ENCODE data around the gene BCL2L12.

Gene BCL2L12

DNA sequence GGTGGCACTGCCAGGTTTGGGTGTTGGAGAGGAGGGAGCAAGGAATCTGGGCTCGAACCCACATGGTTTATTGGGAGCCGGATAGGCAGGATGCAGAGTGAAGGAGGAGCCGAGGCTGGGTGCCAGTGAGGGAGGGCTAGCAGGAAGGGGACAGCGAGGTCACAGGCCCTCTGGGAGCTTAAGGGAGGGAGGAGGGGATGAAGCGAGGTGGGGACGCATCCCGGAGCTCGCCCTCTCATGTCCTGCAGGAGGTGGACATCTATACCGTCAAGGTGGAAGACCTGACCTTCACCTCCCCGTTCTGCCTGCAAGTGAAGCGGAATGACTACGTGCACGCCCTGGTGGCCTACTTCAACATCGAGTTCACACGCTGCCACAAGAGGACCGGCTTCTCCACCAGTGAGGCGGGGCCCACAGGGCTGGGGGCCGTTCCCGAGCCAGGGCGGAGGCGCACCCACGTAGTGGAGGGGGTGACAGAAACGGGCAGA, 20.2 kb downstream of the BCL2L12 start:
- DNase-seq (ENCODE audit: low spot score), result no peak

DNA sequence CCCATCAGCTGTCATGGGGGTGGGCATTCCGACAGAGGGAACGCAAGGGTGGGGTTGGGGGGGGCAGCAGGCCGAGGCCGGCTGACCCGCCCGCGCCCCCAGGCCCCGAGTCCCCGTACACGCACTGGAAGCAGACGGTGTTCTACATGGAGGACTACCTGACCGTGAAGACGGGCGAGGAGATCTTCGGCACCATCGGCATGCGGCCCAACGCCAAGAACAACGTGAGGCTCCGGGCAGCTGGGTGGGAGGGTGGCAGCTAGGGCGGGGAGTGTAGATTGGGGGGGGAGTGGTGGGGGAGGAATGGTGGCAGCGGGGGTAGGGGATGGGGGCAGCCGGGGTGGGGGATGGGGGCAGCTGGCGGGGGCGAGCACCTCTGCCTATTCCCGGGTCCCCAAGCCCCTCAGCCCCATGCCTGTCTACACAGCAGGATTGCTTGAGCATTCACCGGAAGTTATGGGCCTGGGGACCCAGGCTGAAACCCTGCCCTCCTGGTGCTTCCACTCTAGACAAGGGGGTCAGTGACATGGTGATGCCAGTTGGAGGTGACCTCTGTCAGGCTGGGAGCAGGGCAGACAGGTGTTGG, 20.9 kb downstream of the BCL2L12 start:
- DNase-seq (ENCODE audit: low spot score), result no peak

DNA sequence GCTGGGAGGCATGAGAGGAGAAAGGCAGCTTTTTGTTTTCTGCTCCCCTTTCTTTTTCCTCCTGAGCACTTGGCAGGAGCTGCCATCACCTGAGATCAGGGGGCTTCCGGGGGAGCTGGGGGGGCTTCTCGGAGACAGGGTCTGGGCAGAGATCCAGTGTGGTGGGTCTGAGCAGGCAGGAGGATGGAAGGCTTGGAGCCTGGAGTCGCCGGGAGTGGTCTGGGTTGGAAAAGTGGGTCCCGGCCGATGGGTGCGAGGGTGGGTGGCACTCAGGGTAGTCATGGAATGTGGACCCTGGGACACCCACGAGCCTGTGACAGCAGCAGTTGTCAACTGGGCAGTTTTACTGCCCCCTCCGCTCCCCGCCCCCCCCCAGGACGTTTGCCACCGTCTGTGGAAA, 21.4 kb downstream of the BCL2L12 start:
- no peak for DNase-seq (ENCODE audit: low spot score)

DNA sequence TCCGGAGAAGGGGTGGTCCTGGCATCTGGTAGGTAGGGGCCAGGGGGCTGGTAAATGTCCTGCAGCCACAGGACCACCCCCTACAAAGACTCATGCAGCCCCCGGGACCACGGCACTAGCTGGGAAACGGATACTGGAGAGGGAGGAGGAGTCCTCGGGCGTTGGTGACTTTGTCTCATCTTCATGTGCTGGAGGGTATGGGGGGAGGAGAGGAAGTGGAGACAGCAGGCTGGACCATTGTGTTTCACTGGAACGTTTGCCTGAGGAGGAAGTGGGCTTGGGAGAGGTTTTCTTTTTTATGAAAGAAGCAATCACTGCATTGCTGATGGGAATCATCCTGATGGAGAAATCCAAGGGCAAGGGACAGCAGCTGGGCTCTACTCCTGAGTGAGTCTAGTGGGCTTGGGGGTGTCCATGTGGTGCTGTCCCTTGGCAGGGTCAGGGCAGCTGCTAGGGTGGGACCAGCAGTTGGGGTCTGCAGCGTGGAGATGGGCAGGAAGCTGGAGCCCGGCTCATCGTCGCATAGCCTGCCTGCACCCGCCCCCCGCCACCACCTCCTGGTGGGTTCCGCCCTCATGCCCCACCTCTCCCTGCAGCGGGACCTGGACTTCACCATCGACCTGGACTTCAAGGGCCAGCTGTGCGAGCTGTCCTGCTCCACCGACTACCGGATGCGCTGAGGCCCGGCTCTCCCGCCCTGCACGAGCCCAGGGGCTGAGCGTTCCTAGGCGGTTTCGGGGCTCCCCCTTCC, 22.0 kb downstream of the BCL2L12 start:
- no peak for DNase-seq (ENCODE audit: low spot score)

DNA sequence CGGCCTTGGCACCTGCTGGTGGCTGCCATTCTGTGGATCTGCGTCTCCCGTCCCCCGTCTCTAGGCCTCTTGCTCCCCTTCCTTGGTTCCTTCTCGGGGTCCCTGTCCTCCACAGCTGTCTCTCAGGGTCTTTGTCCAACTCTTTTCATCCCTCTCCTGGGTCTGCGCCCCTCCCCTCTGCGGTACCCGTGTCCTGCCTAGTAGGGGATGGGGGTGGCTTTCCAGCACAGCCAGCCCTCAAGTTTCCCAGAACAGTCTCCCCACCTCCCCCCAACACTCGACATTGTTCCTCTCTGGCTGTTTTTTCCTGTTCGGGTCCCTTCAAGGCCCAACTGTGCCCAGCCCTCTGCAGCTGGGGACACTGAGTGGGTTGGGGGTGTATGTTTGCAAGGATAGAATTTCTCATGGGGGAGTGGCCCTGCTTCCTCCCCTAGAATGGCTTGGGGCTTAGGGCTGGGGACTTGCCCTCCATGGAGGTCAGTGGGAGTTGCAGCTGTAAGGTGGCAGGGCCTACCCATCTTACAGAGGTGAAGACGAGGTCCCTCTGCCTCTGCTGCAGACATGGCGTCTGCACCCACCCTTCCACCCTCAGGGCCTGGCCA, 22.9 kb downstream of the BCL2L12 start:
- DNase-seq (ENCODE audit: low spot score), result no peak

DNA sequence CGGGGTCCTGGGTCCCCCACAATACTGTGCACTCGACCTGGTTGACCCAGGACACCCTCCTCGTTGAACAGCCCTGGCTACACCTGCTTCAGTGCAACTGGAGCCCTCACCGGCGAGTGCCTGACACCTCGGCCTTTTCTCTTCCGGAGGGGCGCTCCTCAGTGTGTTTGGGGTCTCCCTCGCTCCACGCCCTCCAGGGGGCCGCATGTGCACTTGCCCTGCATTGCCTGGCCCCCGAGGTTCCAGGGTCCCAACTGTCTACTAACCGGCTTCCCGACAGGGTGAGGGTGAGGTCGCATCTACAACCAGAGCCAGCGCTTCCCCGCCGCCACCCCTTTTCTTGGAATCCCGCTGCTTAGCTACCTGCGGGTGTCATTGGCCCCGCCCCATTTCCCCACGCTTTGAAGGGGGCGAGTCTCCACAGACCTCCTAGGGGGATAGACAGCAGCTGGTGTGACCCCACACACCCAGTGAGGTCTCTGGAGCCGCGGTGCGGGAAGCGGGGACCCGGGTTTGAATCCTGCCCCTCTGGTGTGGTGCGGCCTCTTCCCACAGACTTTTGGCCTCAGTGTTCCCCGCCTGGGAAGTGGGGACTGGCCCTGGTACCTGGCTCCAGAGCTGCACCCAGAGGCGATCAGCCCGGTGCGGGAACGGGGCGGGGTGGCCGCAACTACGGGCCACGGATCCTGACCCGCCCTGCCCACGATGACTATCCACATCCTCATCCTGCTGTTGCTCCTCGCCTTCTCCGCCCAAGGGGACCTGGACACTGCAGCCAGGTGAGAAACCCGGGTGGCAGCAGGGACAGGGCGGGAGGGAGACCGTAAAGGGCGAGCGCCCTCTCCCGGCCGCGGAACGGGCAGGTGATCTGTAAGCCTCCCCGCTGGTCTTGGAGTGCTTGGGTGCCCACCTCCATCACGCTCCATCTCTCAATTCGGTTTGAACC, 23.7 kb downstream of the BCL2L12 start, which contains the start of gene ADM5:
TSS of gene ADM5 (plus strand) at position 462 of the 946 bp plus-strand sequence. CDS start at position 706, 244 bp downstream.
- DNase-seq (ENCODE audit: low spot score), result peak; percentile 46

DNA sequence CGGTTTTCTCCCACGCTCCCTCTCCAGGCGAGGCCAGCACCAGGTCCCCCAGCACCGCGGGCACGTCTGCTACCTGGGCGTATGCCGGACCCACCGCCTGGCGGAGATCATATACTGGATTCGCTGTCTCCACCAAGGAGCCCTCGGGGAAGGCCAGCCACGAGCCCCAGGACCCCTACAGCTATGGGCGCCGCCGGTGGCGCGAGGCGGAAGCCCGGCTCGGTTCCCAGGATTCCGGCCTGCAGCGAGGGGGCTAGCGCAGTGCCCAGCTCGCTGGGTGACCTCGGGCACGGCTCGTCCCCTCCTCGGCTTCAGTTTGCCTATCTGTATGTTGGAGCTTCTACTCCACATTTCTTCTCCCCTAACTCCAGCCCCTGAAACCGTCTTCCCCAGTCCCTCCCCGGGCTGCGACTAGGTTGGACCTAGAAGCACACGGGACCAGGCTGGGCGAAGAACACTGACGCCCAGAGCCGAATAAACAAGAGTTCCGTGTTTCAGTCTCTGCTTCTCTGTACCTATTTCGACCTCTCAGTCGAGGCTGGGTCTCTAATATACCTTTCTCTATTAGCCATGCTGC, 24.4 kb downstream of the BCL2L12 start:
- no peak for DNase-seq (ENCODE audit: low spot score)

DNA sequence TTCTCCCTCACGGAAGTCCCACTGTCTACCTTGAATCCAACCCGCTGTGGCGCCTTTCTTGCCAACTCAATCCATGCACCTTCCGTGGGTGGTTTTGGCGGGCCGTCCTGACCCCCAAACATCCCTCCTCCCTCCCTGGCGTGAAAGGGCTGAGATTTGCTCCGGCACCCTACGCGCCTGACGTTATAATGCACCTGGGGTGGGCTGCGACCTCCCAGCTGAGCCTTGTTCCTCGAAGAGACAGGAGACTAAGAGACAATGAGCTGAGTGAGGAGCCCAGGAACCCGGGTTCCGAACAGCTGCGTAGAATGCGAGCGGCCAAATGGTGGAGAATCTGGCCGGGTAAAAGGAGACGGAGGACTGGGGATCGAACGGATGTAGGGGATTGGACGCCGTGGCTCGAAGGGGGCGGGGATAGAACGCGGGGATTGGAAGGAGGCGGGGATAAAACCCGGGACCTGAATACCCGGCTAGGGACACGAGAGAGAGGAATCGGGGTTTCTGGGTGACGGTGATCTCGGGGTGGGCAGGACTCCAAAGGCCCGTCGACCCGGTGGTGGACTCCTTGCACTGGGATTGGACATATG, 25.0 kb downstream of the BCL2L12 start, which contains the start of gene CPT1C:
TSS of gene CPT1C (plus strand) at position 461 of the 587 bp plus-strand sequence. CDS start 1,137 bp downstream, outside the sequence.
- DNase-seq (ENCODE audit: low spot score), result peak; percentile 96

DNA sequence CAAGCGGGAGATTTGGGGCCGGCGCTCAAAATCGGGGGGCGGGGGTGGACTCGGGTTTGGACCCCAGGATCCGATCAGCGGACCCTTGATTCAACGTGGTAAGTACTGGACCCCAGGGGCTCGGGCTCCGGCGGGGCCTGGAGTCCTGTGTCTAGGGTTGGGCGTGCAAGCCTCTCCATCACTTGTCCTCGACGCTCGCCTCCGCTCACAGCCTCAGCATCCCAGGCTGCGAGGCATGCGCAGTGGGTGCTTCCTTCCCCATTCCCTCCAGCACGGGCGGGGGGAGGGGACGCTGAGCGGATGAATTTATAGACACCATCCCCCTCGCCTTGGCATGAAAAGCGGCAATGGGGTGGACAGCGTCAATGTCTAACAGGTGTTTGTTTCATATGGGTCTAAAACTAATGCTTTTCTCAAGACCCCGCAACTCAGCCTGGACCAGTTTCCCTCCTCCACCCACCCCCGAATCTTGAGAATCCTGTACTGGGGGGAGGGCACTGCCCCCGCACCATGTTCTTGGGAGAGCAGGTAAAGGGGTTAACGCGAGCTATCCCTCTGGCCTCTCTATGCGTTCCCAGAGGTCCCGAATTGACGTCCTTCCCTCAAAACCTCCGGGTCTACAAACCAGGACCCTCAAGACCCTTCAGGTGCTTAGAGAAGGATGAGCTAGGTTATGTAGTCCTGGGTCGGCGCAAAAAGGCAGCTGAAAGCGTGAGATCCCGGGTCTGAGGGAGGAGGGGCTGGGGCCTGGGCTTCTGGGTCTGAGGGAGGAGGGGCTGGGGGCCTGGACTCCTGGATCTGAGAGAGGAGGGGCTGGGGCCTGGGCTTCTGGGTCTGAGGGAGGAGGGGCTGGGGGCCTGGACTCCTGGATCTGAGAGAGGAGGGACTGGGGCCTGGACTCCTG, 25.8 kb downstream of the BCL2L12 start:
- DNase-seq (ENCODE audit: low spot score), result peak; percentile 95

DNA sequence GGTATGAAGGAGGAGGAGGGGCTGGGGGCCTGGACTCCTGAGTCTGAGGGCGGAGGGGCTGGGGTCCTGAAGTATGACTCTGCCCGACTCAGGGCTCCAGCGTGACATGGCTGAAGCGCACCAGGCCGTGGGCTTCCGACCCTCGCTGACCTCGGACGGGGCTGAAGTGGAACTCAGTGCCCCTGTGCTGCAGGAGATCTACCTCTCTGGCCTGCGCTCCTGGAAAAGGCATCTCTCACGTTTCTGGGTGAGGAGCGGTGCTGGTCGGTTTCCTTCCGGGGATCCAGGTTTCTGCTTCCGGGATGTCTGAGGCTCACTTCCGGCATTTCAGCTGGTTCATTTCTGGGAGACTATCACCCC, 26.4 kb downstream of the BCL2L12 start:
- no peak for DNase-seq (ENCODE audit: low spot score)

DNA sequence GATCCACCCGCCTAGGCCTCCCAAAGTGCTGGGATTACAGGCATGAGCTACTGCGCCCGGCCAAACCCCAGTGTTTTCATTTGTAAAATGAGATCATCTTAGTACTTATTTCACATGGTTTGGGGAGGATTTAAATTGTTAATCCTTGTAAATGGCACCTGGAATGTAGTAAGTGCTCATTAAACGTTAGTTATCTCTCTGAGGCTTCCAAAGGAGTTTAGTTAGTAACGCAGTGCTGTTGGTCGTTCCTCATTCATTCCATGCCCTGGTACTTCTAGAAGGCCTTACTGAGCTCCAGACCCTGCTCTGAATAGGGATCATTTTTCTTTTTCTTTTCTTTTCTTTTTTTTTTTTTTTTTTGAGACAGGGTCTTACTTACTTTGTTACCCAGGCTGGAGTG, 30.4 kb downstream of the BCL2L12 start:
- no peak for DNase-seq (ENCODE audit: low spot score)

DNA sequence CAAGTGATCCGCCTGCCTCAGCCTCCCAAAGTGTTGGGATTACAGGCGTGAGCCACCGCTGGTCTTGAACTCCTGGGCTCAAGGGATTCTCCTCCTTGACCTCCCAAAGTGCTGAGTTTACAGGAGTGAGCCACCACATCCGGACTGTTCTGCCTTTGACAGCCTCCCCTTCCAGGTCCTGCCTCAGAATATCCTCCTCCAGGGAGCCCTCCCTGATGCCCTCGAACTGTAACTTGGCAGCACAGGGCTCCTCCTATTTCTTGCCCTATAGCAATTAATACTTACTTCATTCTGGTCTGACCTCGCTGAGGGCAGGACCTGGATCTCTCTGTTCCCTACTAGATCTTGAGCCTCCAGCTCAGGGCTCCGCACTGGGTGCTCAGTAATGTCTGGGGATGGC, 31.1 kb downstream of the BCL2L12 start:
- no peak for DNase-seq (ENCODE audit: low spot score)

DNA sequence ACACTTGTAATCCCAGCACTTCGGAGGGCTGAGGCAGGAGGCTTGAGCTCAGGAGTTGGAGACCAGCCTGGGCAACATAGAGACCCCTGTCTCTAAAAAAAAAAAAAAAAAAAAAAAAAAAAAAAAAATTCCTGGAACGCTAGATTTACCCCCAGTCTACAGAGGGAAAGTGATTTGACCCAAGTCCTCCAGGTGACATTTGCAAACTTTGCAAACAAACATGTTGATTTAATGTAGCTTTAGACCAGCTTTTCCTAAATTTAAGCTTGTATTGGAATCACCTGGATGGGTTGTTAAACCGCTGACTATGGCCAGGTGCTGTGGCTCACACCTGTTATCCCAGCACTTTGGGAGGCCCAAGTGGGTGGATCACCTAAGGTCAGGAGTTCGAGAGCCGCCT, 33.6 kb downstream of the BCL2L12 start:
- no peak for DNase-seq (ENCODE audit: low spot score)

DNA sequence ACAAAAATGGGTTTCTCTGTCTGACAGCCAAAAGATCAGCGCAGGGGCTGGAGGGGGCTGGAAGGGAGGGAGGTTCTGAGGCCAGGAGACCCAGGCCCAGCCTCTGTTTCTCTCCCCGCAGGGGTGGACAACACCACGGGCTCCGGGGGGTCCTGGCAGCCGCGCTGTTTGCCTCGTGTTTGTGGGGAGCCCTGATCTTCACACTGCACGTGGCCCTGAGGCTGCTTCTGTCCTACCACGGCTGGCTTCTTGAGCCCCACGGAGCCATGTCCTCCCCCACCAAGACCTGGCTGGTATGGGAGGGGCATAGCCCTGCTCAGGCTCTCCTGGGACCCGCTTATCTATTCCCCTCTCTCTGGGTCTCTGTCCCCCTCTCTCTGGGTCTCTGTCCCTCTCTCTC, 34.8 kb downstream of the BCL2L12 start:
- no peak for DNase-seq (ENCODE audit: low spot score)

DNA sequence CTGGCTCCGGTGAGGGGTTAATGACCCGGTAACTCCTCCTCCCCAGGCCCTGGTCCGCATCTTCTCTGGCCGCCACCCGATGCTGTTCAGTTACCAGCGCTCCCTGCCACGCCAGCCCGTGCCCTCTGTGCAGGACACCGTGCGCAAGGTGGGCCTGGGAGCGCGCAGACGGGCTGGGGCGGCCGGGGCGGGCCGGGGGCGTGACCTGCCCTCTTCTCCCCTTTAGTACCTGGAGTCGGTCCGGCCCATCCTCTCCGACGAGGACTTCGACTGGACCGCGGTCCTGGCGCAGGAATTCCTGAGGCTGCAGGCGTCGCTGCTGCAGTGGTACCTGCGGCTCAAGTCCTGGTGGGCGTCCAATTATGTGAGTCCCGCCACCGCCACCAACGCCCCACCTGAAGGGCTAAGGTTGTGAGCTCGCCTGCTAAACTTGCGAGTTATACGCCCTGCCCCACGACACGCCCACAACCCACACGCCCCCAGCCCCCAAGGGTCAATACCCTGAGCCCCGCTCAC, 35.6 kb downstream of the BCL2L12 start:
- DNase-seq (ENCODE audit: low spot score), result no peak

DNA sequence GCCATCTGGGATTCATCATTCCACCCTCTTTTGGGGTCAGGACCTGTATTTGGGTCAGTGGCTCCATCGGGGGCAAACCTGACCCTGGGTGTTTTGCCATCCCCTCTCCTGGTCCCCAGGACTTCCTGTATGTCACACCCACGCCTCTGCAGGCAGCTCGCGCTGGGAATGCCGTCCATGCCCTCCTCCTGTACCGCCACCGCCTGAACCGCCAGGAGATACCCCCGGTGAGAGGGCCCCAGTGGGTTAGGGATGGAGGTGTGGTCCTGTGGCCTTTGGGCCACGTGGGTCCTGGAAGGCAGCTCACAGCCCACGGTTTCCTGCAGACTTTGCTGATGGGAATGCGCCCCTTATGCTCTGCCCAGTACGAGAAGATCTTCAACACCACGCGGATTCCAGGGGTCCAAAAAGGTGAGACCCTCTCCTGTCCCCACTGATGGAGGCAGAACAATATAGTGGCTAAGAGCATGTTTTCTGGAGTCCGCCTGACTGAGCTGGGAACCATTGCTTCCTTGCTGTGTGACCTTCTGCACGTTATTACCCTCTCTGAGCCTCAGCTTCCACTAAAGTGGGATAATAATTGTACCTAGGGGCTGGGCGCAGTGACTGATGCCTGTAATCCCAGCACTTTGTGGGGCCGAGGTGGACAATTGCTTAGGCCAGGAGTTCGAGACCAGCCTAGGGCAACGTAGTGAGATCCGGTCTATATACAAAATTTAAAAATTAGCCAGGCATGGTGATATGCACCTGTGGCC, 39.3 kb downstream of the BCL2L12 start:
- DNase-seq (ENCODE audit: low spot score), result no peak

DNA sequence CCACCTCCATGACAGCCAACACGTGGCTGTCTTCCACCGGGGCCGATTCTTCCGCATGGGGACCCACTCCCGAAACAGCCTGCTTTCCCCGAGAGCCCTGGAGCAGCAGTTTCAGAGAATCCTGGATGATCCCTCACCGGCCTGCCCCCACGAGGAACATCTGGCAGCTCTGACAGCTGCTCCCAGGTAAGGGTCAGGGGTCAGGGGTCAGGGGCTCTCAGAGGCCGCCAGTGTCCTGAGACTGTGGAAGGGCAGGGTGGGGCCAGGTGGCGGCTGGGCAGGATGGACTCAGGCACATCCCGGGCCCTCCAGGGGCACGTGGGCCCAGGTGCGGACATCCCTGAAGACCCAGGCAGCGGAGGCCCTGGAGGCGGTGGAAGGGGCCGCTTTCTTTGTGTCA, 40.2 kb downstream of the BCL2L12 start:
- DNase-seq (ENCODE audit: low spot score), result no peak

DNA sequence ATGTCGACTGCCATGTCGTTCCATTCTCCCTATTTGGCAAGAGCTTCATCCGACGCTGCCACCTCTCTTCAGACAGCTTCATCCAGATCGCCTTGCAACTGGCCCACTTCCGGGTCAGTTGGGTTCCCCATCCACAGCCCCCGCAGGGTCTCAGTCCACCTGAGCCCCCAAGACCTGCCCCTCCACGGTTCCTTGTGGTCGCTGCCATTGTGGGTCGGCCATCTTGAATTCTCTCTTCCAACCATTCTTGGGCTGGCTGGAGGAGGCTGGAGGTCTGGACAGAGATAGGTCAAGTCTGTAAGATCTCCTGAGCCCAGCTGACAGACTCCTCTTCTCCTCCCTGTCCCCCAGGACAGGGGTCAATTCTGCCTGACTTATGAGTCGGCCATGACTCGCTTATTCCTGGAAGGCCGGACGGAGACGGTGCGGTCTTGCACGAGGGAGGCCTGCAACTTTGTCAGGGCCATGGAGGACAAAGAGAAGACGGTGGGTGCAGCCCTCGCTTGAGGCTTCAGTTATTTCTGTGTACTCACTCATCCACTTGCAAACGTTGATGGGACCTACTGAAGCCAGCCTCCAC, 44.7 kb downstream of the BCL2L12 start:
- peak; percentile 49 for DNase-seq (ENCODE audit: low spot score)

DNA sequence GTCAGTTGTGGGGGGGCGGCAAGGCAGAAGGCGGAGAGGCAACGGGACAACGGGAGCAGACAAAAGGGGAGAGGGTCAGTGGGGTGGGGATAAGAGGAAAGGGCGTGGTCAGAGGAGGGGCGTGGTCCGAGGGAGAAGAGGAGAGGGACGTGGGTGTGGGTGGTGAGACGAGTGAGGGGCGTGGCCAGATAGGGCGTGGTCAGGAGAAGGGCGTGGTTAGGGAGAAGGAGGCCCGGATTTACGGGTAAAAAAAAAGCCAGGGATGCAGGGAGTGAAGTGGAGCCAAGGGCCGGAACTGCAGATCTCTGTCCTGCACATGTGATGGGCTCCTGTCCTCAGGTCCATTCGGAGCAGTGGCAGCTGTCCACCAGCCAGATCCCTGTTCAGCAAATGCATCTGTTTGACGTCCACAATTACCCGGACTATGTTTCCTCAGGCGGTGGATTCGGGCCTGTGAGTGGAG, 46.7 kb downstream of the BCL2L12 start:
- no peak for DNase-seq (ENCODE audit: low spot score)
